Sigmoid colon (tissue), 7 donors: ENCODE data around the gene FTO. TPM values are rescaled to one million over a fixed set of nuclear protein-coding genes. Genes with fewer than 3 reads are reported as not detected.

Experiments
- DNase-seq: peaks from one replicate; pipeline ENCODE4 v3.0.0-alpha.2; 2019
- H3K27ac ChIP-seq, 4 donors: fragments of 200-600 bp; sonication (generic); one replicate each; pipeline ENCODE4 v1.5.1; 2016 to 2019; ENCODE audit warnings: mild to moderate bottlenecking in 1 of 4
- H3K27me3 ChIP-seq, 3 donors: fragments of 200-600 bp; sonication (generic); one replicate each; pipeline ENCODE4 v1.5.1; 2019; ENCODE audit warnings: mild to moderate bottlenecking in 1 of 3
- H3K36me3 ChIP-seq, 4 donors: fragments of 200-600 bp; sonication (generic); one replicate each; pipeline ENCODE4 v1.5.1; 2016 to 2019
- H3K4me1 ChIP-seq, 4 donors: fragments of 200-600 bp; sonication (generic); one replicate each; pipeline ENCODE4 v1.5.1; 2017 to 2019
- H3K4me3 ChIP-seq, 4 donors: fragments of 200-600 bp; sonication (generic); one replicate each; pipeline ENCODE4 v1.5.1; 2017 to 2019; ENCODE audit warnings: mild to moderate bottlenecking in 2 of 4, moderate library complexity in 1 of 4
- H3K9me3 ChIP-seq, 4 donors: fragments of 200-600 bp in 3 of 4; sonication (generic) in 3 of 4; one replicate each; pipeline versions ENCODE4 v1.5.1 to v1.6.1; 2013 to 2019
- EP300 ChIP-seq, 4 donors: sonication (generic); formaldehyde crosslinking; IDR thresholded peaks; one replicate each; pipeline ENCODE4 v1.6.1; 2017; ENCODE audit warnings: antibody characterized with exemption in 4 of 4
- POLR2A ChIP-seq, 2 donors: fragments of 450-650 bp; IDR thresholded peaks; one replicate each; pipeline ENCODE4 v1.6.1; 2016; ENCODE audit warnings: antibody characterized with exemption in 2 of 2, mild to moderate bottlenecking in 2 of 2, moderate library complexity in 2 of 2
- POLR2AphosphoS5 ChIP-seq, 4 donors: sonication (generic); formaldehyde crosslinking; IDR thresholded peaks; one replicate each; pipeline ENCODE4 v1.6.1; 2017; ENCODE audit warnings: antibody characterized with exemption in 4 of 4
- WGBS, 2 donors: extraction: QIAGEN DNeasy Blood & Tissue Kit; methylation state at CpG; one replicate each; pipeline ENCODE4 v1.1.7; 2013; 5-methylcytosine and 5-hydroxymethylcytosine counted together
- intact Hi-C: fragments of 100-400 bp; cut with DNase I; formaldehyde crosslinking; loops from one replicate; pipeline ENCODE4 v1.15.1; 2023
- polyA plus RNA-seq, 3 donors: library from polyadenylated mRNA; stranded (reverse); fragments of 200-250 nt; gene quantifications; one replicate each; pipeline ENCODE4 v1.2.3, GENCODE V29; 2013
- total RNA-seq, 4 donors: library from RNA; depleted of rRNA; stranded (reverse); fragments of >200 nt; gene quantifications; one replicate each; pipeline ENCODE4 v1.1.0, GENCODE V29; 2016
- TF ChIP-seq, protein P1 (sequence below), 4 experiments: fragments of 450-650 bp in 3 of 4; fragments of 200-600 bp in 1 of 4; IDR thresholded peaks; one replicate each; pipeline ENCODE4 v1.5.1; 2016 to 2019; ENCODE audit warnings: antibody characterized with exemption in 4 of 4, mild to moderate bottlenecking in 3 of 4, moderate library complexity in 2 of 4
- donor health status: healthy with polysubstance abuse.
- donor health status: Bipolar disorder and iron deficiency.
- donor health status: healthy.

The FTO gene
- total and polyA plus RNA-seq, 7 donors: 9.9 to 97.2 (median 77.8) TPM

- Histone ChIP-seq H3K36me3 (no peaks in the 10 kb centered on the region), H3K4me1 (no peaks in the 10 kb centered on the region), H3K4me3 (no peak overlapping the region), H3K27me3 (peaks cover 0 to 11% (median 4%) of the 10 kb centered on the region in 3 donors), H3K9me3 (no peaks in the 10 kb centered on the region), H3K27ac (no peak overlapping the region)
- TF ChIP-seq EP300 (IDR thresholded peaks at IDR 0.05) (no peak), POLR2A (IDR thresholded peaks at IDR 0.05) (no peak), POLR2AphosphoS5 (IDR thresholded peaks at IDR 0.05) (no peak)
- TF ChIP-seq, protein P1, sequence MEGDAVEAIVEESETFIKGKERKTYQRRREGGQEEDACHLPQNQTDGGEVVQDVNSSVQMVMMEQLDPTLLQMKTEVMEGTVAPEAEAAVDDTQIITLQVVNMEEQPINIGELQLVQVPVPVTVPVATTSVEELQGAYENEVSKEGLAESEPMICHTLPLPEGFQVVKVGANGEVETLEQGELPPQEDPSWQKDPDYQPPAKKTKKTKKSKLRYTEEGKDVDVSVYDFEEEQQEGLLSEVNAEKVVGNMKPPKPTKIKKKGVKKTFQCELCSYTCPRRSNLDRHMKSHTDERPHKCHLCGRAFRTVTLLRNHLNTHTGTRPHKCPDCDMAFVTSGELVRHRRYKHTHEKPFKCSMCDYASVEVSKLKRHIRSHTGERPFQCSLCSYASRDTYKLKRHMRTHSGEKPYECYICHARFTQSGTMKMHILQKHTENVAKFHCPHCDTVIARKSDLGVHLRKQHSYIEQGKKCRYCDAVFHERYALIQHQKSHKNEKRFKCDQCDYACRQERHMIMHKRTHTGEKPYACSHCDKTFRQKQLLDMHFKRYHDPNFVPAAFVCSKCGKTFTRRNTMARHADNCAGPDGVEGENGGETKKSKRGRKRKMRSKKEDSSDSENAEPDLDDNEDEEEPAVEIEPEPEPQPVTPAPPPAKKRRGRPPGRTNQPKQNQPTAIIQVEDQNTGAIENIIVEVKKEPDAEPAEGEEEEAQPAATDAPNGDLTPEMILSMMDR (IDR thresholded peaks at IDR 0.05): no peak
- WGBS, 2 donors: 81 to 87% methylated on average over 8 of the region's 8 CpGs
- no peak for DNase-seq
- intact Hi-C loops: no loop called here
Observed at GRCh38 chr16:54165912-54166865, 462.2 kb downstream of the FTO start.

GRCh38 chr16:54169112-54169511, 465.2 kb downstream of the FTO start:
- Histone ChIP-seq H3K4me3 (no peak overlapping the region), H3K9me3 (no peaks in the 10 kb centered on the region), H3K36me3 (no peaks in the 10 kb centered on the region), H3K4me1 (peaks cover 0 to 6% (median 0%) of the 10 kb centered on the region in 4 donors), H3K27ac (no peak overlapping the region), H3K27me3 (peaks cover 0 to 28% (median 9%) of the 10 kb centered on the region in 3 donors)
- TF ChIP-seq, protein P1 (IDR thresholded peaks at IDR 0.05): no peak
- TF ChIP-seq POLR2A (IDR thresholded peaks at IDR 0.05) (no peak), POLR2AphosphoS5 (IDR thresholded peaks at IDR 0.05) (no peak), EP300 (IDR thresholded peaks at IDR 0.05) (no peak)
- intact Hi-C loops: no loop called here
- 95 to 98% methylated on average over 5 of the region's 5 CpGs for WGBS, 2 donors
- DNase-seq: no peak

DNA sequence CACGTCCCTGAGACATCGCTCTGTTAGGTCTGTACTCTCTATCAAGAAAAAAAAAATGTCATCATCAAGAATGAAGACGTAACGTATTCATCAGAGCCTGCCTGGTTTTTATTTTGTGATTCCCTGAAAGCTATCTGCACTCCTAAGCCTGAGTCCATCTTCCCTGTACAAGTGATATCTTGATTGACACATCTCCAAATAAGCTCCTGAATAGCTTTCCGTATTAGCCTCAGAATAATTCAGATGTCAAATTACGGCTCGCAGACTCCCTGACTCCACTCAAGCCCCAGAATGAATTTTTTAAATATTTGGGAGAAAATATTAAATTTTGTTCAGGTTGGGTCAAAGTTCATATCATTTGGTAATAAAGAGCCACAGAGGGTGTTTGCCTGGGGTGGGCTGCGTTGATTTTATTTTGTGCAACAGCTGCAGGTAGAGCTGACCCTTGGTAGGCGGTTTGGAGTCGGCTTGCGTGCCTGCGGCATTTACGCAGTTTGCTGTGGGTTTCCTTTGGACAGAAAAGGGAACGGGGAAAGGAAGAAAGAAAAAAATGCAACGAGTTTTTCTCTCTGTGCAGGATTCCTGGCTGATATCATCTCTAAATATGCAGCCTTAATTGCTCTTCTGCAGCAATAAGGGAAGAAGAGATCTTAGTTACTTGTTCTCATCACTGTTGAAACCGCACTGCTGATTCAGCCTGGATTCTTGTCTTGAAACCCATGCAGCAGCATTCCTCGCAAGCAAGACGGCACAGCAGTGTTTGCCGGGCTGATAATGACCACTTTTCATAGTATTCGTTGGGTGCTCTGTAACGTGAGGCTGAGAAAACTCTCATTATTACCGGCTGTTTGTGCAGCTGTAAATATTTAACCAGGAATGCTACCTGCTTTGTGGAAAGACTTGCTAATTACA, 467.9 kb downstream of the FTO start:
- Histone ChIP-seq H3K36me3 (no peaks in the 10 kb centered on the region), H3K4me1 (peaks cover 0 to 6% (median 0%) of the 10 kb centered on the region in 4 donors), H3K27ac (no peak overlapping the region), H3K4me3 (no peak overlapping the region), H3K27me3 (peaks cover 0 to 39% (median 13%) of the 10 kb centered on the region in 3 donors), H3K9me3 (no peaks in the 10 kb centered on the region)
- intact Hi-C loops: no loop called here
- WGBS, 2 donors: 23 to 42% methylated on average over 22 of the region's 22 CpGs
- no peak for TF ChIP-seq POLR2AphosphoS5 (IDR thresholded peaks at IDR 0.05)
- TF ChIP-seq, protein P1 (IDR thresholded peaks at IDR 0.05): no peak
- TF ChIP-seq POLR2A (IDR thresholded peaks at IDR 0.05): no peak
- TF ChIP-seq EP300 (IDR thresholded peaks at IDR 0.05): no peak
- no peak for DNase-seq

DNA sequence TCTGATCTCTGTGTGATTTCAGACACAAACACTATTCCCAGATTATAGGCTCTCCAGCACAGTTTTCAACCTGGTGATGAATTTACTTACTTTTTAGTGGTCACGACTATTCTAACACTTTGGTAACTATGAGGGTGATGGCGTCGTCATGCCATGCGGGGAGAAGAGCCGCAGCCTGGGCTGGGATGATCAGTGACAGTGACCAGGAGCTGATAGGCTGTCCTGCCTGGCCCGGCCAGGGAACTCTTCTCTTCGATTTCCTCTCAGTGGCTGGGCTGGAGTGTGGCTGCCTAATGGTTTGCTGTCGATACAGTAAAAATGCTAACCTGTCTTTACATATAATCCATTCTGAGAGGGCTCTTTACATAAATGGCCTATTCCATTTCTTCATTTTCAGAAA, 469.5 kb downstream of the FTO start:
- DNase-seq: no peak
- TF ChIP-seq EP300 (IDR thresholded peaks at IDR 0.05) (no peak), POLR2AphosphoS5 (IDR thresholded peaks at IDR 0.05) (no peak), POLR2A (IDR thresholded peaks at IDR 0.05) (no peak)
- TF ChIP-seq, protein P1 (IDR thresholded peaks at IDR 0.05): no peak
- no peak overlapping the region for H3K4me3 ChIP-seq
- H3K36me3 ChIP-seq: no peaks in the 10 kb centered on the region
- H3K4me1 ChIP-seq: peaks cover 0 to 10% (median 8%) of the 10 kb centered on the region in 4 donors
- intact Hi-C loops: no loop called here
- H3K27me3 ChIP-seq: peaks cover 0 to 39% (median 13%) of the 10 kb centered on the region in 3 donors
- no peaks in the 10 kb centered on the region for H3K9me3 ChIP-seq
- H3K27ac ChIP-seq: no peak overlapping the region
- WGBS, 2 donors: 77 to 85% methylated on average over 8 of the region's 8 CpGs
